Measurements from ENCODE around the gene KCNQ1.

KCNQ1 gene

DNA sequence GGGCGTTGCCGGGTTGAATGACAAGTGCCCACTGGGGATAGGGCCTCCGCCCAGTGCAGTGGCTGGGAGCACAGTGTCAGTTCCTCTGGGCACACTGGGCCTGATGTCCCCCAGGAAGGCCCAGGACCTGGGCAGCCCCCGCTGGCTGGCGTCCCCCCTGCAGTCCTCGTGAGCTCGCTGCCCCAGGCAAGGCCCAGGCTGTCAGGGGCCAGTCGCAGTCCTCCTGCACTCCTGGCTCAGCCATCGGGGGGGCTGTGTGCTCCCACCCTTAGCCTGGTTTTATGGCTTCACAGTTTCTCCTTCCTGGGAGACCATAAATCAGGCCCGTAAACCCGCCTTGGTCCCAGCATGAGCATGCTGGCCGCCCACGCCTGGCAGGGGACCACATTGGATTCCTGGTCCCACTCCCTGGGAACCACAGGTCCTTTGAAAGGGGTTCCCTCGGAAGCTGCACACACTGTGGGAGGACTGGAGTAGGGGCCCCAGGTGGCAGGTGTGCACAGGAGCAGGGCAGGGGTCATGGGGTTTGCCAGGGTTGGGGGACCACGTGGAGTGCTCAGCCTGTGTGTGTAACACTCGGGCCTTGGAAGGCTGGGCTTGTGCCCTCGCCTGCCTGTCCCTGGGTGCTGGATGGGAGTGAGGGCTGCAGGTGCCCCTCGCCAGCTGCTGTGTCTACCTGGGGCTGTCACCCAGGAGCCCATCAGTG lies 141.4 kb downstream of the KCNQ1 start:
- DNase-seq: no peak

GRCh38 chr11:2586793-2587131 lies 142.0 kb downstream of the KCNQ1 start:
- no peak for DNase-seq

DNA sequence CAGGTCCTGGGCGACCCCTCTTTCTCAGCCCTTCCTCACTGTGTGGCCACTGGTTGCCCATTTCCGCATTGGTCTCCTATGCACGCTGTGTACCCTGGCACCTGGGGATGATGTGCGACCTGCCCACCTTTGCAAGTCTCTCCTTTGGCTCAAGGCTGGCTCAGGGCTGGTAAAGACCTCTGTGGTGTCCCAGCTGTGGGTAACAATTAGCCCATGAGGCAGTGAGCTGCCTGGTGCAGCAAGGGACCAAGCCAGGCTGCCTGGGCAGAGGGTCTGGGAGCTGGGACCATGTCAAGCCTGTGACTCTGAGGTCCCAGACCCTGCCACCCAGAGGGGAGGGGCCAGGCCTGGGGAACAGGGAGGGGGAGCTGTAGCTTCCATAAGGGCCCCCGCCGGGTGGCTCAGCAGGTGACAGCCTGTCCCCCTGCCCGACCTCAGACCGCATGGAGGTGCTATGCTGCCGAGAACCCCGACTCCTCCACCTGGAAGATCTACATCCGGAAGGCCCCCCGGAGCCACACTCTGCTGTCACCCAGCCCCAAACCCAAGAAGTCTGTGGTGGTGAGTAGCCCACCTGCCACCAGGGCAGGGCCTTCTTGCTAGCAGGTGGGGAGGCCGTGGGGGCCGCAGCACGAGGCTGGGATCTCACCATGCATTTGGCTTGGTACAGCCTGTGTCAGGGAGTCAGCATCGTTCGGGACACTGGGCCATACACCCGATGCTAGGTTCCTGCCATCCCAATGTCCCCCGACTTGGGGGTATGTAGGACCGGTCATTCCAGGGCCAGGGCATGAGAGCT lies 142.5 kb downstream of the KCNQ1 start:
- DNase-seq: no peak

DNA sequence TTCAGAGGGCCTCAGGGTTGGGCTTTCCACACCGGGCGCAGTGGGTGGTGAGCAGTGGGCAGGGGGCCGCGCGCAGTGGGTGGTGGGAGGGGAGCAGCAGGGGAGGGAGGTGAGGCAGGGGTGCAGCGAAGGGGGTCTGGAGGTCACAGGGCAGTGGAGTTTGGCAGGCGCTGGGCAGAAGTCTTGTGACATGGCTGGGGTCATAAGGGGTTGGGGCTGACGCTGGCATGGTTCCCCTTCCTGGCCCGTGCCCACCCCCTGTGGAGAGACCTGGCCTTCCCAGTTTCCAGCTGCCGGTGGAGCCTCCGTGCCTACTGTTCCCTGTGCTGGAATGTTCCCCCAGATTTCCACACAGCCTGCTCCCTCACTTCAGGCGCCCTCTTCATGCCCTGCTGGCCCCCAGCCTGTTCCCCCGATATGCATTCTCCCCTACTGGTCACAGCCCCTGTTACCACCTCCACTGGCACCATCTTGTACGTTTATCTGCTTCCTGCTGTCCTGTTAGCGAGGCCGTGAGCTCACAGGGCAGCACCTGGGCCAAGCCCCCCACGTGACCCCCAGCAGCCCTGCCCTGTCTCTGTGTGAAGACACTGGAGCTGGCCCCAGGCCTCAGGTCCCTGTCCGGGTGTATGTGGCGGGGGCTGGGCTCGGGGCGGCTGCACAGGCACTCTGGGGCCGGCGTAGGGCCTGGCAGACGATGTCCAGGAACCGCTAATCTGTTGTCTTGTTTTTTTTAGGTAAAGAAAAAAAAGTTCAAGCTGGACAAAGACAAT lies 143.4 kb downstream of the KCNQ1 start:
- DNase-seq: no peak

DNA sequence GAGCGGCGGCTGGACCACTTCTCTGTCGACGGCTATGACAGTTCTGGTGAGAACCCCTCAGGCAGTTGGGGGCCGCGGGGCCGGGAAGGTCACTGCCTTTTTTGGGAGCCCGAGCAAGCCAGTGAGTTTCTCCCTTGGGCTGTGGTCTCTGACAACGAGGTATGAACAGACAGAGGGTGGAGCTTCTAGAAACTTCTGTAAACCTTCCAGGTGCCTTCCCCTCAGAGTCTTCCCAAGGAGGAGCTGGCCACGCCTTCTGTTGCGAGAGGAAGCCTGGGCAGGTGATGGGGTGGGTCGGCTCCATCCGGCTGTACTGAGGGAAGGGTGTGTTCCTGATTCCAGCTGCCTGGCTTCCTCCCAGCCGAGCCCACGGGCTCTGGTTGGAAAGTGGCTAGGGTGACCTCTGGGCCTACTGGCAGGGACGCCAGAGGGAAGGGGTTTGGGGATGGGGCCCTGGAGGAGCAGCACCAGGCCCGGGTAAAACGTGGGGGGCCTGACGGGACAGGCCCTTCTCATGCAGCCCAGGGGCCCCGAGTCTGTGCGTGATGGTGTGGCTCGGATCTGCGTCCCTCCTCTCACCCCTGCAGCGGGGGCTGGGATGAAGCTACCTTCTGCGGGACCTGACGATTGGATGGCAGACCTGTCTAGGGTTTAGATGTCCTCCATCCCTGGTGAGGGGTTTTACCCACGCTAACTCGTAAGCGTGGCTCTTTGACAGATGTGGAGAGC lies 144.2 kb downstream of the KCNQ1 start:
- DNase-seq: no peak

GRCh38 chr11:2589538-2589934 lies 144.7 kb downstream of the KCNQ1 start:
- DNase-seq: no peak

- DNase-seq: no peak
Measured at GRCh38 chr11:2590131-2590964, 145.5 kb downstream of the KCNQ1 start.

DNA sequence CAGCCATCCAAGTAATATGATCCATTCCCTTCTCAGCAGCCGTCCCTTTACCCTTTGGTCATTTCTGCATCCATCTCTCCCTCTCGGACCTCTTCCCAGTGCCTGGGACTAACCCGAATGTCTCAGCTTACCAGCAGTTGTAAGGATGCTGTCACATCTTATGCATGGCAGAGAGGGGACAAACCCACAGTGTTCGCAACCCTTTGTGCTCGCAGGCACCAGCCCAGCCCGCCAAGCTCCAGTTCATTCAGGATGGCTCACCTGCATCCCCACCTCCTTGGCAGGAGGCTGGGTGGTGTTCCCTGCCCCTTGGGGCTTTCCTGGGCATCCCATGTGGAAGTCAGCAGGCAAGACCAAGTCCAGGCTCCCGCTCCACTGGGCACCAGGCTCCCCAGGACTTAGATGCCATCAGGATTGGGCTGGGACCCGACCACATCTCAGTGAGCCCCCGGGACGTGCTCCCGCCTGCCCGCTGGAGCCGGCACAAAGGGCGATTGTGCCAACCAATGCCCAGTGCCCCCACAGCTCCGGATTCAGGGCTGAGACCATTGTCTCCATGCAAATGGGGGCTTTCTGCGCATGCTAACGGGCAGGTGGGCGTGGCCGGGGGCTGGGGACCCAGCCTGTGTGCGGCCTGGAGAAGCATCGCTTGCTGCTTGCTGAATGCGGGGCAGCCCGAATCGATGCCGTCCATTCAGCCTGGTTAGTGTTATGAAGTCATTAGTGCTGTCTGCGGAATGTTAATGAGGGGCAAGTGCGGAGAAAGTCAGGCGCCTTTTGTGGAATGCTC lies 146.4 kb downstream of the KCNQ1 start:
- no peak for DNase-seq

- DNase-seq: no peak
Measured at GRCh38 chr11:2591805-2592204, 147.0 kb downstream of the KCNQ1 start.

GRCh38 chr11:2592559-2593392 lies 148.0 kb downstream of the KCNQ1 start:
- no peak for DNase-seq

- no peak for DNase-seq
Measured at GRCh38 chr11:2593393-2593950, 148.7 kb downstream of the KCNQ1 start.

- DNase-seq: no peak
Measured at GRCh38 chr11:2594267-2594666, 149.5 kb downstream of the KCNQ1 start.

- DNase-seq: no peak
Measured at GRCh38 chr11:2595204-2595603, 150.4 kb downstream of the KCNQ1 start.

DNA sequence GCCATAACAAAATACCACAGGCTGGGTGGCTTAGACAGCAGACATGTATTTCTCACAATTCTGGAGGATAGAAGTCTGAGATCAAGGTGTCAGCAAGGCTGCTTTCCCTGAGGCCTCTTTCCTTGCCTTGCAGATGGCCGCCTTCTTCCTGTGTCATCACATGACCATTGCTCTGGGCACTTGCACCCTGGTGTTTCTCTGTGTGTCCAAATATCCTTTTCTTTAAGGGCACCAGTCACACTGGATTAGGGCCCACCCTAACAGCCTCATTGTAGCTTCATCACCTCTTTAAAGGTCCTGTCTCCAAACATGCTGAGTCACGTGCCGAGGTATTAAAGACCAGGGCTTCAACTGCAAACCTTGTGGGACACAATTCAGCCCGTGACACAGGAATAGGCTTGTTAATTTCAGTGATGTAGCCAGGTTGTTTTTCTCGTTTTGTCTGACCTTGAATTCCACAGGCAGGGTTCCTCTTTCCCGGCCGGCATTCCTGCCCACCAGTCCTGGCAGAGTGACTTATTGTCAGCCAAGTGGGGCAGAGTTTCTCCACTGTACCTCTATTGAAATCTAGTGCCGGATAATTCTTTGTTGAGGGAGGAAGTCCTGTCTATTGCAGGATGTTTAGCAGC lies 154.9 kb downstream of the KCNQ1 start:
- DNase-seq: no peak

DNA sequence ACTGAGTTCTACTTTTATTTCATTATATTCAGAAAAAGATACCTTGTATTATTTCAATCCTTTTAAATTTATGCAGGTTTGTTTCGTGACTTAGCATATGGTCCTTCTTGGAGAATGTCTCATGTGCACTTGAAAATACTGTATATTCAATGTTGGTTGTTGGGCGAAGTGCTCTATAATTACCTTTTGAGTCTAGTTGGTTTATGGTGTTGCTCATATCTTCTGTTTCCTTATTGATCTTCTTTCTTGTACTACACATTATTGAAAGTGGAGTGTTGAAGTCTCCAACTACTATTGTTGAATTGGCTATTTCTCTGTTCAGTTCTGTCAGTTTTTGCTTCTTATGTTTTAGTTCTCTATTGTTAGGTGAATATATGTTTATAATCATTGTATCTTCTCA lies 164.5 kb downstream of the KCNQ1 start:
- no peak for DNase-seq

GRCh38 chr11:2612884-2613571 lies 168.2 kb downstream of the KCNQ1 start:
- no peak for DNase-seq

GRCh38 chr11:2621894-2622293 lies 177.1 kb downstream of the KCNQ1 start:
- no peak for DNase-seq

GRCh38 chr11:2625183-2625582 lies 180.4 kb downstream of the KCNQ1 start:
- no peak for DNase-seq

- DNase-seq: no peak
Measured at GRCh38 chr11:2630679-2631078, 185.9 kb downstream of the KCNQ1 start.

Measured in amniotic stem cell (primary cell).